Choroid plexus epithelial cell (primary cell): ENCODE data around the gene TSPAN4.

Source experiments
- DNase-seq: peaks from one replicate; pipeline ENCODE4 v3.0.0-alpha.2; 2010; ENCODE audit warnings: low read depth
- H3K4me3 ChIP-seq: 2 replicates; pipeline ENCODE4 v1.5.1; 2011; ENCODE audit warnings: low read depth, mild to moderate bottlenecking, control low read depth, low read length, moderate library complexity
- CTCF ChIP-seq: conservative IDR thresholded peaks from 2 replicates; pipeline ENCODE4 v1.5.1; 2011; ENCODE audit warnings: low read depth, mild to moderate bottlenecking, control low read depth, inconsistent platforms, low read length, moderate library complexity

The TSPAN4 gene

DNA sequence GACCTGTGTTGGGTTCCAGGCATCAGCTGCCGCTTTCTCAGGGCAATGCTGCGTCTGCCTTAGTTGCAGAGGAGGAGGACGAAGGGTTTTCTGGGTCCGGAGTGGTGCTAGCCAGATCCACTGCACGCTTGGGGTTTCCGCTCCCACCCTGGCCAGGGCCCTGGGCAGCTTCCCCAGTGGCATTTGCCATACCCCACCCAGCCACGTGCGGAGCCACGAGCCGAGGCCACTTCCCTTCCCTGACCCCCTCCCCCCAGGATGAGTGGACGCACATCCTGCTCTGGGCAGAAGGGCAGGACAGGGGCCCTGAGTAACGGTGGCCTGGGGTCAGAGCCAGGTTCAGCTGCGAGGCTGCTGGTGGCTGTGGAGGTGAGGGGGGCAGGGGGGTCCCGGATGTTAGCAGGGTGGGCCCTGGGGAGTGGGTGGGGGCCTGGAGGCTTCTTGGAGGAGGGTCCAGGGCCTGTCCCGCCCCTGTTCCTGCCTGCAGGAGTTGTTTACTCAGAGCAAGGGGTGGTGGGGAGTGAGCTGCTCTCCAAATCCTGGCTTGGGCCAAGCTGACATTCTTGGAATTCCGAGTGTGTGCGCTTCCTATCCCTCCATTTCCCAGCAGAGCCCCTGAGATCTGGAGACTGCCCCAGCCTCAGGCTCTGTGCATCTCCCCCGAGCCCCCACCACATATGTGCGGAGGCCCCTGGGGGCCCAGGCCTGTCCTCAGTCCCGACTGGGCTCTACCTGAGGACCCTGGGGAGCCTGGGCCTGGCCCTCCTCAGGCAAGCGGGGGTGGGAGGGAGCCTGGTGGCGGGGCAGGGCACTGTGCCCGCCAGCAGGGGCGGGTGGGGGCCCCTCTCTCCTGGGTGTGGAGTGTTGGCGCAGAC lies 1.4 kb downstream of the TSPAN4 start:
- no peak for TF ChIP-seq CTCF
- peak; percentile 97 for DNase-seq
- H3K4me3 ChIP-seq = peak overlapping the region; percentile 91

DNA sequence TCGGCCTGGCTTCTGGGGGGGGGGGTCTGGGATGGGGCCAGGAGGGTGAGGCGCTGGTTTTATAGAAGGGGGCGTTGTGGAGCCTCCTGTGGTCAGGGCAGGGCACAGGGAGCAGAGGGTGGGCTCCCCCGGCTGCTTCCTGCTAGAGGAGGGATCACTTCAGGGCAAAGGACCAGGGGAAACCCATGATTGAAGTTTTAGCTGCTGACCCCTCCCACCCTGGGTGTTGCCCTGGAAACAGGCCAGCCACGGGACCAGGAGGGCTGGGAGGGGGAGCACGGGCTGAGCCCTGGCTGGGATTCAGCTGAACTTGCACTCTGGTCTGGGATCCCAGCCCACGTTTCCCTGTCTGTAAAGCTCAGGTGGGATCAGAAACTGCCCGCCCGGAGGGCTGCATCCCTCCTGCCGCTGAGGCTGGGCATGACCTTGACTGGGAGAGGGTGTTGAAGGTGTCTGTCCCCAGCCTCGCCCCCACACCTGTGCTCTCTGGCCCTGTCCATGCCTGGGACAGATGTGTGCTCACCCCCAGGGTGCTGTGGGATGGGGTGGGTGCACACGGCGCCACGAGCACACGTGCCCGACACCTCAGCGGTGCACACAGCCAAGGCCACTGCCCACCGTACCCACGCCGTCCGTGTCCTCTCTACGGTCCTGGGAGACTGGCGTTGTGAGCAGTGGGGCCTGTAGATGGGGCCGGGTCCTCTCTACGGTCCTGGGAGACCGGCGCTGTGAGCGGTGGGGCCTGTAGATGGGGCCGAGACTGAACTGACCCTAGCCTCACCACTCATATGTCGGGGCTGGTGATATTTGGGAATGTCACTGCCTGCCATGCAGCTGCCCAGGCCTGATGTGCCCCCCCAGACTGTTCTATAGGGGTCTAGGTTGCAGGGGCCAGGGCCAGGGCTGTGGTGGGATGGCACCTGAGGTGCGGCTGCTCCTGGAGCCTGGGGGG lies 2.3 kb downstream of the TSPAN4 start:
- TF ChIP-seq CTCF = no peak
- DNase-seq = peak; percentile 95
- H3K4me3 ChIP-seq = peak overlapping the region; percentile 91

GRCh38 chr11:845872-846495 lies 3.3 kb downstream of the TSPAN4 start:
- no peak overlapping the region for H3K4me3 ChIP-seq
- DNase-seq = peak; percentile 49
- no peak for TF ChIP-seq CTCF

DNA sequence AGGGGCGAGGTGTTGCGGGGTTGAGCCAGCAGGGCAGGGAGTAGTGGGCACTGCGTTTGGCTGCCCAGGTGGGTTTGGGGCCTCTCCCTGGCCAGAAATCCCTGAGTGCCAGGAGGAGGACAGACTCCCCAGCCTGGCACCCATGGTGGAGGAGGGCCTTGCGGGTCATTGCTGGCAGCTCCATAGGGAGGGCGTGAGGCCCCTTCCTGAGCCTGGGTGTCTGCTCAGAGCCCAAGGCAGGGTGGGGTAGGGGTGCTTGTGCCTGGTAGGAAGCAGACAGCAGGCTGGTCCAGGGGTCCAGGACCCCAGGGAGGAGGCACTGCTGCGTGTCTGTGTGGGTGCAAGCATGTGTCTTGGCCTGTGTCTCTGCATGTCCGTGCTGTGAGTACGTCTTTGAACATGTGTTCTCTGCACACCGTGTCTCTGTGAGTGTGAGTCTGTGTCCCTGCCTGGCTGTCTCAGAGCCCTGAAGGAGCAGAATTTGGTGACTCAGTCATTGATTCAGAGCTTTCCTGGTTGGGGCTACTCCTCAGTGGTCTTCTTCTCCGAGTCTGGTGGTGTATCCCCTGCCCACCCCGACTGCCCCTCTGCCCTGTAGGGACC lies 3.9 kb downstream of the TSPAN4 start:
- DNase-seq = peak; percentile 37
- H3K4me3 ChIP-seq = no peak overlapping the region
- no peak for TF ChIP-seq CTCF

DNA sequence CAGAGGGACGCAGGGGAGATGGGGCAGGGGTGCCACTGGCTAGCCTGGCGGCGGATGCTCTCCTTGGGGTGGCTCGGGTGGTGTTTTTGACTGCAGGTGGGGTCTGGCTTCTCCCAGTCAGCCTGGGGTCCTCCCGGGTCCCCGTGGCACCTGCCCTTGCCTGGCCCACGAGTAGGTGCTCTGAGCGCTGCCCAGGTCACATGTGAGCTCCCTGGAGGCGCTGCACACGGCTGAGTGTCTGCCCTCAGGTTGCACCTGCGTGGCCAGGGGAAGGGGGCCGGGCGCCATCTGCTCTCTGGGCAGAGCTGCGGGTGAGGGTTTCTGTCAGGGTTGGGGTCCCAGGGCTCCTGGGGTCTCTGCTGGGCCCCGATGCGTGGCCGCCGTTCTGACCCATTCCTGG lies 5.2 kb downstream of the TSPAN4 start:
- DNase-seq = no peak
- TF ChIP-seq CTCF = no peak
- no peak overlapping the region for H3K4me3 ChIP-seq

DNA sequence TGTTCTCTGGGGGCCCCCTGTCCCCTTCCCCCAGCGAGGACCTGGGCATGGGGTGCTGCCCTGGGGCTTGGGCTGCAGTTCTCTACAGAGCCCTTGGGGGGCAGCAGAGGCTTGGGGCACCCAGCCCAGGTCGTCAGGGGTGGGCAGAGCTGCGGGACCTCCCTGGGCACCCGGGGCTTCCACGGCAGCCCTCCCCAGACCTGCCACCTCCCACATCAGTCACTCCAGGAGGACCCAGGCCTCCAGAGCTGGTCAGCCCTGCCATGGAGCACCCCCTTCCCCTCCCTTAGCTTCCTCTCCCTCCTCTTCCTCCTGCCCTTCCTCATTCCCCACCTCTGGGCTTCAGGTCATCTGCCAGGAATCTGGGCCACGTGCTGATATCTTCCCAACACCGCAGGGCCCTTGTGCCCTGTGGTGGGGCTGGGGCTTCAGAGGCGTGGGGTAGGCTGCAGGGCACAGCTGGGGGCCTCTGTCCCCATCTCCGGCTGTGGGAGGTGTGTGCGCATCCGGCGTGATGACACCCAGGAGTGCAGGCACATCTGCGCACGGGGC lies 5.8 kb downstream of the TSPAN4 start:
- TF ChIP-seq CTCF = peak; percentile 86
- H3K4me3 ChIP-seq = no peak overlapping the region
- DNase-seq = peak; percentile 48
